M059J (cell line): ENCODE results near the gene CEMP1. TPM values are rescaled to one million over a fixed set of nuclear protein-coding genes. Genes with fewer than 3 reads are reported as not detected.
A peak's percentile ranks its signal among the peaks of the same experiment; 100 is the strongest.

Experiments used
- DNase-seq: peaks from one replicate; pipeline ENCODE4 v3.0.0-alpha.2; 2012; ENCODE audit warnings: low read depth
- total RNA-seq: library from RNA; depleted of rRNA; stranded (reverse); fragments of >200 nt; shearing (Covaris generic); gene quantifications from 2 replicates; pipeline ENCODE4 v1.2.3, GENCODE V29; 2014; rRNA removed

Gene CEMP1
- total RNA-seq, 1 experiment from 2014 or later: not detected

GRCh38 chr16:2484898-2485508 is 46.2 kb downstream of the CEMP1 start:
- no peak for DNase-seq

GRCh38 chr16:2483939-2484897 is 47.0 kb downstream of the CEMP1 start:
- DNase-seq: no peak

GRCh38 chr16:2482708-2483534 is 48.3 kb downstream of the CEMP1 start:
- peak; percentile 34 for DNase-seq

- DNase-seq: no peak
Observed at GRCh38 chr16:2482249-2482648, 49.0 kb downstream of the CEMP1 start.

- no peak for DNase-seq
Observed at GRCh38 chr16:2481676-2482075, 49.5 kb downstream of the CEMP1 start.

- DNase-seq: no peak
Observed at GRCh38 chr16:2480948-2481347, 50.3 kb downstream of the CEMP1 start.

Other genes with a start within 250 kb of the CEMP1 start
- 0.84 and 1.4 TPM in 2 replicates for gene ABCA3, start 190.7 kb downstream of the CEMP1 start, total RNA-seq
- 34.3 and 53.2 TPM in 2 replicates for gene CCNF, start 102.0 kb downstream of the CEMP1 start, total RNA-seq
- 22.6 and 22.8 TPM in 2 replicates for gene TEDC2, start 71.3 kb downstream of the CEMP1 start, total RNA-seq
- gene NTN3, start 60.1 kb downstream of the CEMP1 start, total RNA-seq: 0.44 TPM in 1 of 2 replicates, not detected in the other
- 14.8 and 19.2 TPM in 2 replicates for gene TBC1D24, start 56.3 kb downstream of the CEMP1 start, total RNA-seq
- gene ATP6V0C, start 17.5 kb downstream of the CEMP1 start, total RNA-seq: 80.0 and 81.3 TPM in 2 replicates
- gene AMDHD2, start 11.0 kb downstream of the CEMP1 start, total RNA-seq: 11.7 and 20.1 TPM in 2 replicates
- gene PDPK1, start 6.6 kb upstream of the CEMP1 start, total RNA-seq: 19.8 and 33.5 TPM in 2 replicates
- 56.3 and 83.9 TPM in 2 replicates for gene KCTD5, start 151.1 kb upstream of the CEMP1 start, total RNA-seq
- gene PRSS27, start 188.8 kb upstream of the CEMP1 start, total RNA-seq: 0.17 TPM in 1 of 2 replicates, not detected in the other
- gene SRRM2, start 221.2 kb upstream of the CEMP1 start, total RNA-seq: 27.9 and 49.9 TPM in 2 replicates
- gene ELOB, start 245.9 kb upstream of the CEMP1 start, total RNA-seq: 351 and 758 TPM in 2 replicates